Caco-2 (cell line): ENCODE measurements around the gene GPANK1. TPM values are rescaled to one million over a fixed set of nuclear protein-coding genes. Genes with fewer than 3 reads are reported as not detected.

Source experiments
- BruUV-seq: library from RNA; stranded (reverse); fragments of 400-500 nt; replicated peaks from 2 replicates; lab custom pipeline; 2021; lab: Mats Ljungman, UMichigan
- CTCF ChIA-PET: fragments of 300-600 bp; sonication (Branson Sonifier 250); formaldehyde crosslinking; loops from one replicate; lab custom pipeline; 2022; ENCODE audit warnings: antibody characterized with exemption; lab: Charles Lee
- POLR2A ChIA-PET: fragments of 300-600 bp; sonication (Branson Sonifier 250); formaldehyde crosslinking; loops from one replicate; lab custom pipeline; 2022; ENCODE audit warnings: antibody characterized with exemption; lab: Charles Lee
- DNase-seq, 2 experiments: peaks; one replicate each; pipeline versions ENCODE4 v3.0.0 to v3.0.0-alpha.2; 2020 to 2022
- H3K27me3 ChIP-seq: replicated peaks from 2 replicates; pipeline ENCODE4 v1.6.0; 2011; ENCODE audit warnings: low read length; ENCODE audit not compliant: control insufficient read depth, insufficient read depth
- H3K36me3 ChIP-seq: 2 replicates; pipeline ENCODE4 v1.5.1; 2011; ENCODE audit warnings: low read length; ENCODE audit not compliant: control insufficient read depth, insufficient read depth
- H3K4me1 ChIP-seq: fragments of 250-450 bp; sonication (Bioruptor Pico); 2 replicates; pipeline ENCODE4 v1.5.1; 2020; ENCODE audit warnings: mild to moderate bottlenecking
- H3K4me3 ChIP-seq: 2 replicates; pipeline ENCODE4 v1.5.1; 2011; ENCODE audit warnings: low read depth, mild to moderate bottlenecking, control low read depth, low read length
- H3K9me3 ChIP-seq: fragments of 250-450 bp; sonication (Bioruptor Pico); 2 replicates; pipeline ENCODE4 v1.5.1; 2020; ENCODE audit warnings: mild to moderate bottlenecking, moderate library complexity
- H3K27ac Mint-ChIP-seq: one replicate; pipeline ENCODE4 v1.8.0; 2022; ENCODE audit warnings: mixed read lengths; ENCODE audit not compliant: unreplicated experiment
- H3K27me3 Mint-ChIP-seq: one replicate; pipeline ENCODE4 v1.8.0; 2022; ENCODE audit warnings: mixed read lengths; ENCODE audit not compliant: insufficient read depth, unreplicated experiment
- H3K36me3 Mint-ChIP-seq: one replicate; pipeline ENCODE4 v1.8.0; 2022; ENCODE audit warnings: mild to moderate bottlenecking, mixed read lengths; ENCODE audit not compliant: insufficient read depth, unreplicated experiment
- H3K4me1 Mint-ChIP-seq: one replicate; pipeline ENCODE4 v1.8.0; 2022; ENCODE audit warnings: low read depth, mixed read lengths; ENCODE audit not compliant: unreplicated experiment
- H3K4me3 Mint-ChIP-seq: one replicate; pipeline ENCODE4 v1.8.0; 2022; ENCODE audit warnings: mild to moderate bottlenecking, moderate library complexity, mixed read lengths; ENCODE audit not compliant: unreplicated experiment
- H3K9me3 Mint-ChIP-seq: one replicate; pipeline ENCODE4 v1.8.0; 2022; ENCODE audit warnings: mixed read lengths; ENCODE audit not compliant: unreplicated experiment
- CTCF ChIP-seq, 2 experiments: fragments of 200-600 bp in 1 of 2; IDR thresholded peaks; 1 replicate in 1 of 2; 2 replicates in 1 of 2; pipeline versions ENCODE4 v1.5.1 to v1.8.0; 2011 to 2022; ENCODE audit warnings: antibody characterized with exemption in 1 of 2, control low read depth in 1 of 2, inconsistent platforms in 1 of 2, low read depth in 1 of 2, low read length in 1 of 2, mild to moderate bottlenecking in 1 of 2, moderate library complexity in 1 of 2; ENCODE audit not compliant: insufficient read depth in 1 of 2, severe bottlenecking in 1 of 2, unreplicated experiment in 1 of 2
- intact Hi-C: fragments of 100-400 bp; cut with micrococcal nuclease; formaldehyde crosslinking; loops from one replicate; pipeline ENCODE4 v1.10.0; 2022; ENCODE audit not compliant: unreplicated experiment
- total RNA-seq: library from RNA; stranded (reverse); gene quantifications from 2 replicates; pipeline ENCODE4 v1.2.3, GENCODE V29; 2022

GPANK1 gene
- total RNA-seq, 1 experiment from 2014 or later = 20.3 TPM

GRCh38 chr6:31642798-31643570 lies 21.8 kb downstream of the GPANK1 start:
- TF ChIP-seq CTCF (IDR thresholded peaks at IDR 0.05; ENCODE audit: insufficient read depth in 1 of 2, low read depth in 1 of 2, low read length in 1 of 2, severe bottlenecking in 1 of 2, unreplicated experiment in 1 of 2) = no peak
- Mint-ChIP-seq H3K27me3 (no peaks in the 10 kb centered on the region), H3K9me3 (no peaks in the 10 kb centered on the region), H3K4me1 (no peaks in the 10 kb centered on the region), H3K36me3 (peaks cover 76% of the 10 kb centered on the region), H3K27ac (no peak overlapping the region), H3K4me3 (no peak overlapping the region)
- no peaks in the 10 kb centered on the region for H3K4me1 ChIP-seq
- no peak for DNase-seq
- BruUV-seq = no TSS peak
- no peak overlapping the region for H3K4me3 ChIP-seq
- H3K27me3 ChIP-seq = no peaks in the 10 kb centered on the region
- H3K36me3 ChIP-seq = peaks cover 10% of the 10 kb centered on the region
- POLR2A ChIA-PET = interaction anchor here (0.6 kb wide), 1 partner anchor 18 kb away, joined by 4 read pairs; no protein-coding TSS in a partner anchor
- intact Hi-C loops = no loop called here
- no peaks in the 10 kb centered on the region for H3K9me3 ChIP-seq
- CTCF ChIA-PET = no interaction called here

GRCh38 chr6:31641370-31641769 lies 23.4 kb downstream of the GPANK1 start:
- H3K9me3 ChIP-seq = no peaks in the 10 kb centered on the region
- ChIA-PET CTCF (no interaction called here), POLR2A (no interaction called here)
- no peak for DNase-seq
- Mint-ChIP-seq H3K27me3 (no peaks in the 10 kb centered on the region), H3K36me3 (peaks cover 81% of the 10 kb centered on the region), H3K4me3 (no peak overlapping the region), H3K9me3 (no peaks in the 10 kb centered on the region), H3K27ac (no peak overlapping the region), H3K4me1 (no peaks in the 10 kb centered on the region)
- H3K4me1 ChIP-seq = no peaks in the 10 kb centered on the region
- no peak overlapping the region for H3K4me3 ChIP-seq
- no peak for TF ChIP-seq CTCF (IDR thresholded peaks at IDR 0.05; ENCODE audit: insufficient read depth in 1 of 2, low read depth in 1 of 2, low read length in 1 of 2, severe bottlenecking in 1 of 2, unreplicated experiment in 1 of 2)
- no TSS peak for BruUV-seq
- H3K36me3 ChIP-seq = peaks cover 8% of the 10 kb centered on the region
- no peaks in the 10 kb centered on the region for H3K27me3 ChIP-seq
- intact Hi-C loops = no loop called here

- TF ChIP-seq CTCF (IDR thresholded peaks at IDR 0.05; ENCODE audit: insufficient read depth in 1 of 2, low read depth in 1 of 2, low read length in 1 of 2, severe bottlenecking in 1 of 2, unreplicated experiment in 1 of 2) = no peak
- no peak overlapping the region for H3K4me3 Mint-ChIP-seq
- Histone ChIP-seq H3K4me3 (no peak overlapping the region), H3K36me3 (peaks cover 8% of the 10 kb centered on the region), H3K9me3 (no peaks in the 10 kb centered on the region), H3K27me3 (no peaks in the 10 kb centered on the region), H3K4me1 (no peaks in the 10 kb centered on the region)
- no peak overlapping the region for H3K27ac Mint-ChIP-seq
- no peaks in the 10 kb centered on the region for H3K27me3 Mint-ChIP-seq
- ChIA-PET CTCF (no interaction called here), POLR2A (no interaction called here)
- intact Hi-C loops = no loop called here
- peaks cover 87% of the 10 kb centered on the region for H3K36me3 Mint-ChIP-seq
- TSS peak; percentile 76 for BruUV-seq
- H3K9me3 Mint-ChIP-seq = no peaks in the 10 kb centered on the region
- no peak for DNase-seq
- H3K4me1 Mint-ChIP-seq = no peaks in the 10 kb centered on the region
Measured at GRCh38 chr6:31640612-31641011, 24.2 kb downstream of the GPANK1 start.
